ENCODE results near the gene LRRC8D.

LRRC8D gene

GRCh38 chr1:89913353-89914095 lies 92.7 kb downstream of the LRRC8D start:
- H3K4me3 ChIP-seq (ENCODE audit: low read length): no peak overlapping the region
- TF ChIP-seq CTCF (conservative IDR thresholded peaks at IDR 0.05; ENCODE audit: low read length): no peak
- no peak for DNase-seq (ENCODE audit: low read depth)

GRCh38 chr1:89917353-89917752 lies 96.5 kb downstream of the LRRC8D start:
- TF ChIP-seq CTCF (conservative IDR thresholded peaks at IDR 0.05; ENCODE audit: low read length): no peak
- DNase-seq (ENCODE audit: low read depth): no peak
- no peak overlapping the region for H3K4me3 ChIP-seq (ENCODE audit: low read length)

GRCh38 chr1:89918127-89918793 lies 97.4 kb downstream of the LRRC8D start:
- DNase-seq (ENCODE audit: low read depth): peak; percentile 67
- TF ChIP-seq CTCF (conservative IDR thresholded peaks at IDR 0.05; ENCODE audit: low read length): no peak

GRCh38 chr1:89918794-89919155 lies 97.9 kb downstream of the LRRC8D start:
- TF ChIP-seq CTCF (conservative IDR thresholded peaks at IDR 0.05; ENCODE audit: low read length): no peak
- no peak for DNase-seq (ENCODE audit: low read depth)
- H3K4me3 ChIP-seq (ENCODE audit: low read length): no peak overlapping the region

More at GRCh38 chr1:89918127-89918793, 97.4 kb downstream of the LRRC8D start:
- no peak overlapping the region for H3K4me3 ChIP-seq (ENCODE audit: low read length)

- TF ChIP-seq CTCF (conservative IDR thresholded peaks at IDR 0.05; ENCODE audit: low read length): no peak
- no peak for DNase-seq (ENCODE audit: low read depth)
- no peak overlapping the region for H3K4me3 ChIP-seq (ENCODE audit: low read length)
These were observed 98.3 kb downstream of the LRRC8D start for GRCh38 chr1:89919174-89919573.

GRCh38 chr1:89922911-89923310 lies 102.1 kb downstream of the LRRC8D start:
- H3K4me3 ChIP-seq (ENCODE audit: low read length): no peak overlapping the region
- no peak for DNase-seq (ENCODE audit: low read depth)

More at GRCh38 chr1:89922911-89923310, 102.1 kb downstream of the LRRC8D start:
- TF ChIP-seq CTCF (conservative IDR thresholded peaks at IDR 0.05; ENCODE audit: low read length): no peak

Measured in AG10803 (cell line).